ENCODE measurements around the gene ZFAND2A.

Gene ZFAND2A

DNA sequence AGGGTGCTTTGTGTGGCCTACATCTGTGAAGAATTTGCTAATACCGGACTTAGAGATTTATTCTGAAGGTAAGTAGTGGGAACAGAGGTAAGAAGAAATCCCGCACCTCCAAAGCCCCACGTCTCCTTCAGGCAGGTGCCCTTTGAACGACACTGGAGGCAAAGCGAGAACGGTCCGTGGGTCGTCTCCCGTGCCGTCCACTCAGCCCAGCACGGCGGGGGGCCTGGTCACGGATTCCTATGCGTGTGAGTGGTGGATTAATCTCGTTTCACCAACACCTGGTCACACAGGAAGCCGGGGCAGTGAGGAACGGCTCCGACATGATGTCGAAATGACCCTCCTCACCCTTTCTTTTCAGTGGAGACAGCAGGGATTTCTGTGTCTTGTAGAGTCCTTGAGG lies 21.0 kb upstream of the ZFAND2A start:
- H3K36me3 ChIP-seq (ENCODE audit: insufficient read depth, low read length) = no peaks in the 10 kb centered on the region
- H3F3A ChIP-seq (ENCODE audit: low read depth) = no peaks in the 10 kb centered on the region
- H3K9me3 ChIP-seq (ENCODE audit: insufficient read depth, low read depth, low read length) = no peaks in the 10 kb centered on the region
- H4K20me1 ChIP-seq (ENCODE audit: insufficient read depth, low read length, poor library complexity, severe bottlenecking) = no peaks in the 10 kb centered on the region
- no peak overlapping the region for H3K9ac ChIP-seq (ENCODE audit: low read depth, low read length, poor library complexity, severe bottlenecking)
- H3K4me1 ChIP-seq (ENCODE audit: insufficient read depth, low read length, poor library complexity, severe bottlenecking) = peaks cover 3% of the 10 kb centered on the region
- no peak overlapping the region for H2AFZ ChIP-seq (ENCODE audit: low read length)
- no peaks in the 10 kb centered on the region for H3K9me2 ChIP-seq (replicated peaks; ENCODE audit: low read depth, low read length)
- TF ChIP-seq EZH2phosphoT487 (IDR thresholded peaks at IDR 0.05; ENCODE audit: borderline replicate concordance) = no peak
- TF ChIP-seq, protein P1, sequence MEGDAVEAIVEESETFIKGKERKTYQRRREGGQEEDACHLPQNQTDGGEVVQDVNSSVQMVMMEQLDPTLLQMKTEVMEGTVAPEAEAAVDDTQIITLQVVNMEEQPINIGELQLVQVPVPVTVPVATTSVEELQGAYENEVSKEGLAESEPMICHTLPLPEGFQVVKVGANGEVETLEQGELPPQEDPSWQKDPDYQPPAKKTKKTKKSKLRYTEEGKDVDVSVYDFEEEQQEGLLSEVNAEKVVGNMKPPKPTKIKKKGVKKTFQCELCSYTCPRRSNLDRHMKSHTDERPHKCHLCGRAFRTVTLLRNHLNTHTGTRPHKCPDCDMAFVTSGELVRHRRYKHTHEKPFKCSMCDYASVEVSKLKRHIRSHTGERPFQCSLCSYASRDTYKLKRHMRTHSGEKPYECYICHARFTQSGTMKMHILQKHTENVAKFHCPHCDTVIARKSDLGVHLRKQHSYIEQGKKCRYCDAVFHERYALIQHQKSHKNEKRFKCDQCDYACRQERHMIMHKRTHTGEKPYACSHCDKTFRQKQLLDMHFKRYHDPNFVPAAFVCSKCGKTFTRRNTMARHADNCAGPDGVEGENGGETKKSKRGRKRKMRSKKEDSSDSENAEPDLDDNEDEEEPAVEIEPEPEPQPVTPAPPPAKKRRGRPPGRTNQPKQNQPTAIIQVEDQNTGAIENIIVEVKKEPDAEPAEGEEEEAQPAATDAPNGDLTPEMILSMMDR (conservative IDR thresholded peaks at IDR 0.05; ENCODE audit: low read length) = no peak
- no peaks in the 10 kb centered on the region for H3K27me3 ChIP-seq (ENCODE audit: insufficient read depth, low read length, poor library complexity, severe bottlenecking)
- H3K4me3 ChIP-seq (ENCODE audit: low read length, poor library complexity, severe bottlenecking) = no peak overlapping the region
- H3K79me2 ChIP-seq (ENCODE audit: insufficient read depth, low read length) = no peaks in the 10 kb centered on the region
- H3K4me2 ChIP-seq (ENCODE audit: low read depth, low read length, poor library complexity, severe bottlenecking) = no peak overlapping the region

- no peaks in the 10 kb centered on the region for H3K79me2 ChIP-seq (ENCODE audit: insufficient read depth, low read length)
- no peak for TF ChIP-seq EZH2phosphoT487 (IDR thresholded peaks at IDR 0.05; ENCODE audit: borderline replicate concordance)
- TF ChIP-seq, protein P1 (conservative IDR thresholded peaks at IDR 0.05; ENCODE audit: low read length) = peak; percentile 64
- H3K9me3 ChIP-seq (ENCODE audit: insufficient read depth, low read depth, low read length) = no peaks in the 10 kb centered on the region
- H4K20me1 ChIP-seq (ENCODE audit: insufficient read depth, low read length, poor library complexity, severe bottlenecking) = no peaks in the 10 kb centered on the region
- peaks cover 7% of the 10 kb centered on the region for H3K4me1 ChIP-seq (ENCODE audit: insufficient read depth, low read length, poor library complexity, severe bottlenecking)
- H3K9me2 ChIP-seq (replicated peaks; ENCODE audit: low read depth, low read length) = no peaks in the 10 kb centered on the region
- no peaks in the 10 kb centered on the region for H3K27me3 ChIP-seq (ENCODE audit: insufficient read depth, low read length, poor library complexity, severe bottlenecking)
- H3K36me3 ChIP-seq (ENCODE audit: insufficient read depth, low read length) = no peaks in the 10 kb centered on the region
- peak overlapping the region; percentile 61 for H3K4me2 ChIP-seq (ENCODE audit: low read depth, low read length, poor library complexity, severe bottlenecking)
- H3K4me3 ChIP-seq (ENCODE audit: low read length, poor library complexity, severe bottlenecking) = no peak overlapping the region
- H3F3A ChIP-seq (ENCODE audit: low read depth) = no peaks in the 10 kb centered on the region
- peak overlapping the region; percentile 90; the same call in 1 of the 2 replicates for H2AFZ ChIP-seq (ENCODE audit: low read length)
- H3K9ac ChIP-seq (ENCODE audit: low read depth, low read length, poor library complexity, severe bottlenecking) = no peak overlapping the region
Observed at GRCh38 chr7:1176891-1177373, 16.9 kb upstream of the ZFAND2A start.

DNA sequence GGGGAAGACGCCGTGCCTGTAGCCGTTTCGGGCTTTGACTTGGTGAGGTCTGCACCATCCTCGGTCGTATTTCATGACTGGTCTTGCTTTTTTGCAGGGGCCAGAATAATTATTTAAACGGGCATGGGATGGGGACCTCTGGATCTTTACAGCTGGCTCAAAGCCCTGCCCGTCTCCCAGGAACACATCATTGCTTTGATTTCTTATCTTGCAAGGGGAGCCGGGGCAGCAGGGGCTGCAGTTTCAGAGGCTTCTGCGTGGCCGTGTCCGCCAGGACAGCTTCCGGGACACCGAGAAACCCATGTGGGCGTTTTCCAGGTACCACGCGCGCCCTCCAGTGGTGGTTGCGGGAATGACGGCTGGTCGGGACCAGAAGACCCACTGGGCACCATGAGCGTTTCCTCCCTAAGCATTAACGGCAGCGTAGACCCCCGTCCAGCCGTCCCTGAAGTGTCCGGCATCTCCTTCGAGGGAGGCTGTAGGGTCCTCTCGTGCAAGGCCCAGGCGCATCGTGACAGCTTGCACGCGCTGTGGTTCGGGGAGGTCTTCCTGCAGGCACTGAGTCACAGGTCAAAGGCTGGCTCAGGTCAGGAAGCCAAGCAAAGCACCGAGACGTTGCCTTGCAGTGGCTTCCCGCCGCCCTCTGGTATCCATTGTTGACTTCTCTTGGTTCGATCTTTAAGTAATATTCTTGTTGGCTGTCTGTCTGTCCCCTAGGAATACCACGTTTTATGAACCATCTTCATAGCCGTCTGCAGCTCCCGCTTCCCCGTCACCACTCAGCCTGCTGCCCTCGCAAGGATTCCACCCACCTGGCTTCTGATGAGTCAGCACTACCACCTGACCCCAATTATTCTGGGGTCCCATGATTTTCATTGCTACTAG lies 16.2 kb upstream of the ZFAND2A start:
- no peaks in the 10 kb centered on the region for H3K27me3 ChIP-seq (ENCODE audit: insufficient read depth, low read length, poor library complexity, severe bottlenecking)
- H3K4me3 ChIP-seq (ENCODE audit: low read length, poor library complexity, severe bottlenecking) = peak overlapping the region; percentile 41
- no peaks in the 10 kb centered on the region for H3F3A ChIP-seq (ENCODE audit: low read depth)
- H3K4me2 ChIP-seq (ENCODE audit: low read depth, low read length, poor library complexity, severe bottlenecking) = peak overlapping the region; percentile 61
- H3K79me2 ChIP-seq (ENCODE audit: insufficient read depth, low read length) = no peaks in the 10 kb centered on the region
- no peaks in the 10 kb centered on the region for H3K9me2 ChIP-seq (replicated peaks; ENCODE audit: low read depth, low read length)
- peak overlapping the region; percentile 90 for H2AFZ ChIP-seq (ENCODE audit: low read length)
- H3K36me3 ChIP-seq (ENCODE audit: insufficient read depth, low read length) = no peaks in the 10 kb centered on the region
- H3K9ac ChIP-seq (ENCODE audit: low read depth, low read length, poor library complexity, severe bottlenecking) = peak overlapping the region; percentile 50
- H4K20me1 ChIP-seq (ENCODE audit: insufficient read depth, low read length, poor library complexity, severe bottlenecking) = no peaks in the 10 kb centered on the region
- no peaks in the 10 kb centered on the region for H3K9me3 ChIP-seq (ENCODE audit: insufficient read depth, low read depth, low read length)
- H3K4me1 ChIP-seq (ENCODE audit: insufficient read depth, low read length, poor library complexity, severe bottlenecking) = peaks cover 7% of the 10 kb centered on the region
- no peak for TF ChIP-seq EZH2phosphoT487 (IDR thresholded peaks at IDR 0.05; ENCODE audit: borderline replicate concordance)
- TF ChIP-seq, protein P1 (conservative IDR thresholded peaks at IDR 0.05; ENCODE audit: low read length) = peak; percentile 89

Data from Loucy (cell line).